NCI-H2196 (cell line): ENCODE results near the gene MCF2L2.

Experiments
- DNase-seq: peaks from one replicate; lab custom pipeline; 2025; ENCODE audit not compliant: unreplicated experiment; lab: John Stamatoyannopoulos, UW

Gene MCF2L2

DNA sequence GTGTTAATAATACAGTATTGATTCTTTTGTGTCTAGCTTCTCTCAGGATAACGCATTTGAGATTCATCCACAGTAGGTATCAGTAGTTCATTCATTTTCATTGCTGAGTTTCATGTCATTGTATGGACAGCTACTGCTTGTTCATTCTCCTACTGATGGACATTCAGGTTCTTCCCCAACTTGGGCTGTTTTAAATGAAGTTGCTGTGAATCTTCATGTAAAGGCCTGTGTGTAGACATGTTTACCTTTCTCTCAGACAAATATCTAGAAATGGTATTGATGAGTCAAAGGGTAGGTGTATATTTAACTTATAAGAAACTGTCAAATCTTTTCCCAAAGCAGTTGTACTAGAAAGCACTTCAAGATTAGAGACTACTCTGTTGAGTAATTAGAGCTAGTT lies 26.7 kb downstream of the MCF2L2 start:
- DNase-seq: no peak

GRCh38 chr3:183400352-183400751 lies 28.1 kb downstream of the MCF2L2 start:
- DNase-seq: no peak

DNA sequence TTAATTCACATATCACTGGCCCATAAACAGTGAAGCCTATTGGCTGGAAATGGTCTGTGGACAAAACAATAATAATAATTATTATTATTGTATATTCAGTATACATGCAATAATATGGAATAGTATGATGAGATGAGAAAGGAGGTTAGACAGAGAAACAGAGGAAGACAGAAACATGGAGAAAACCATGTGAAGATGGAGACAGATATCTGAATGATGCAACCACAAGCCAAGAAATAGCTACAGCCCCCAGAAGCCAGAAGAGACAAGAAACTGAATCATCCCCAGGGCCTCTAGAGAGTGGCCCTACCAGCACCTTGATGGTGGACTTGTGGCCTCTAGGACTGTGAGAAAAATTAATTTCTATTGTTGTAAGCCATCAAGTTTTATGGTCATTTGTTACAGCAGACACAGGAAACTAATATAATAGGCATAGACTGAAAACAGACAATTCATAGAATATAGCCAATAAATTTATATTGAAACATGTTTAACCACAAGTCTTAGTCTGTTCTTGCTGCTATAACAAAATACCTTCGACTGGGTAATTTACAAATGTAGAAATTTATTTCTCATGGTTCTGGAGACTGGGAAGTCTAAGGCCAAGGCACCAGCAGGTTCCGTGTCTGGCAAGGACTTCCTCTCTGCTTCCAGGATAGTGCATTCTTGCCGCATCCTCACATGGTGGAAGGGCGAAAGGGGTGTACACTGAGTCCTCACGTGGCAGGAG lies 31.6 kb downstream of the MCF2L2 start:
- no peak for DNase-seq

GRCh38 chr3:183394150-183394549 lies 34.3 kb downstream of the MCF2L2 start:
- DNase-seq: no peak

DNA sequence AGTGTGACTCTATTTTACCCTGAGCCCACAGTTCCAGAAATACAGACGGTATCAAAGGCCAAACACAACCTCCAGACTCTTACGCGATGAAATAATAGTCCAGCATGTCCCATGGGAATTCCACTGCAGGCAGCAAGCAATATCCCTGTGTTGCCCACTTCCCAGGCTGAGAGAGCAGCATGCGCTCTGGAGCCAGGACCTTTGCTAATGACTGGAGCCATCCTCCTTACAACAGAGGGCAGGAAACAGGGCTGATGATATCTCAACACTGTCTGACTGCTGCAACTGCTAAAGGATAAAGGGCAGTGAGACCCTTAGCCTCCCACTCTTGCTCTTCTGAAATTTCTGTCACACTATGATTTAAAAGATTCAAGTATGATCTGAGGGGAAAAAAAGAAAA lies 34.8 kb downstream of the MCF2L2 start:
- no peak for DNase-seq

GRCh38 chr3:183392186-183393034 lies 36.0 kb downstream of the MCF2L2 start:
- DNase-seq: peak; percentile 52

DNA sequence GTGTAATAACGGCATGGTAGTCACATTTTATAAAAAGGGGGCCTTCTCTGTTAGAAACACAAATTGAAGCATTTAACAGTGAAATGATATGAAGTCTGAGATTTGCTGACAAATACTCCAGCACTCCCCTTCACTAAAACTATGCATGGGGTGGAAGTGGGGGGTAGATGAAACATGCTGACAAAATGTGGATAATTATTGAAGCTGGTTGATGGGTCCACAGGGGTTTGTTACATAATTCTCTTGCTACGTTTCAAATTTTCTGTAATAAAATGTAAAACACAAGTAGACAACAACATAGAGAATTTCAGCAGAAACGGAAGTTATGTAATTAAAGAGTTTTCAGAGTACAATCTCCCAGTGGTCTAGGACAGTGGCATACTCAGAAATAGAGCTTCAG lies 37.0 kb downstream of the MCF2L2 start:
- no peak for DNase-seq

- no peak for DNase-seq
Observed at GRCh38 chr3:183390844-183391243, 37.6 kb downstream of the MCF2L2 start.

GRCh38 chr3:183388213-183388895 lies 40.1 kb downstream of the MCF2L2 start:
- no peak for DNase-seq

- no peak for DNase-seq
Observed at GRCh38 chr3:183387797-183388196, 40.6 kb downstream of the MCF2L2 start.

- no peak for DNase-seq
Observed at GRCh38 chr3:183386651-183387050, 41.8 kb downstream of the MCF2L2 start.

GRCh38 chr3:183385698-183386613 lies 42.5 kb downstream of the MCF2L2 start:
- peak; percentile 87 for DNase-seq

GRCh38 chr3:183381673-183382072 lies 46.7 kb downstream of the MCF2L2 start:
- DNase-seq: no peak

- peak; percentile 45 for DNase-seq
Observed at GRCh38 chr3:183381179-183381578, 47.2 kb downstream of the MCF2L2 start.

- DNase-seq: no peak
Observed at GRCh38 chr3:183378951-183379350, 49.5 kb downstream of the MCF2L2 start.

GRCh38 chr3:183378545-183378944 lies 49.9 kb downstream of the MCF2L2 start:
- DNase-seq: no peak

GRCh38 chr3:183378008-183378407 lies 50.4 kb downstream of the MCF2L2 start:
- peak; percentile 87 for DNase-seq

GRCh38 chr3:183377307-183377959 lies 51.0 kb downstream of the MCF2L2 start:
- peak; percentile 73 for DNase-seq

DNA sequence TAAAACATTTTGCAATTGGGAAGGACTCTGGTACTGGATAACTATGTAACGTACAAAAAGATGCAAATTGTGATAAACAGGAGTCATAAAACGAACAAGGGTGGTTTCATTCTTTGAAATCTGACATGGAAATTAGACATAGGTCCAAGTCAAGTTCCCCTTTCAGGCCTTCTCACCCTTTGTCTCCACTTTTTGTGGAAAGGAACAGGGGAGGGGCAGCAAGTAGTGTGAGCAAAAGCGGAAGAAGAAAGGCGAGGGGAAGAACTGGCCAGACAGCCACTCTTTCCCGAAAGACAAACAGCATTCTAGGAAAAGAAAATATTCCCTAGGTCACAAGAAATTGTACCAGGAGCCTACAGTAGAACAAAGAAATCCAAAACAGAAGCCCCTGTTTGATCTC lies 52.6 kb downstream of the MCF2L2 start:
- no peak for DNase-seq

DNA sequence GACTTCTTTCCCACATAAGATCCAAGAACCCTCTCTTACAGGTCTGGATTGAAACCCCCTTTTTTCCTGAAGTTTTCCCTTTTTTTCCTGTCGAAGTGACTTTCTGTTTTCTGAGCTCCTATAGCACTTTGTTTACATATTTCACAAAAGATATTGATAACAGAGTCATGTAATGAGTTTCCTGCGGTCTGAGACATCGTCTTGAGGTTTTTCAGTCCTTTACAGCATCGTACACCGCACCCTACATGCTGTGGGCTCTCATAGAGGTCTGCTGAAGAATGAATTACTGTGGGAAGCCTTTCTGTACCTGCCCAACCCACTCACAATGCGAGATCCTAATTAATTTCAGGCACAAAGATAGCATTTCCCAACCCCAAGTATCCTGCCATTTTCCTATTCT lies 53.1 kb downstream of the MCF2L2 start:
- DNase-seq: no peak
